ENCODE results near the gene ABCG4. TPM values are rescaled to one million over a fixed set of nuclear protein-coding genes. Genes with fewer than 3 reads are reported as not detected.
"Not testable (repeated sequence)": the region's sequence is repeated elsewhere in the genome, so short reads cannot be mapped to it uniquely, and the experiment has no call there.

Gene ABCG4
- total RNA-seq, 3 donors from 2014 or later: 0.16 TPM; not detected in 2

GRCh38 chr11:119158467-119158866, 9.6 kb downstream of the ABCG4 start:
- H3K27ac ChIP-seq: no peak overlapping the region
- DNase-seq (ENCODE audit: low spot score in 2 of 2): no peak
- TF ChIP-seq, protein P1, sequence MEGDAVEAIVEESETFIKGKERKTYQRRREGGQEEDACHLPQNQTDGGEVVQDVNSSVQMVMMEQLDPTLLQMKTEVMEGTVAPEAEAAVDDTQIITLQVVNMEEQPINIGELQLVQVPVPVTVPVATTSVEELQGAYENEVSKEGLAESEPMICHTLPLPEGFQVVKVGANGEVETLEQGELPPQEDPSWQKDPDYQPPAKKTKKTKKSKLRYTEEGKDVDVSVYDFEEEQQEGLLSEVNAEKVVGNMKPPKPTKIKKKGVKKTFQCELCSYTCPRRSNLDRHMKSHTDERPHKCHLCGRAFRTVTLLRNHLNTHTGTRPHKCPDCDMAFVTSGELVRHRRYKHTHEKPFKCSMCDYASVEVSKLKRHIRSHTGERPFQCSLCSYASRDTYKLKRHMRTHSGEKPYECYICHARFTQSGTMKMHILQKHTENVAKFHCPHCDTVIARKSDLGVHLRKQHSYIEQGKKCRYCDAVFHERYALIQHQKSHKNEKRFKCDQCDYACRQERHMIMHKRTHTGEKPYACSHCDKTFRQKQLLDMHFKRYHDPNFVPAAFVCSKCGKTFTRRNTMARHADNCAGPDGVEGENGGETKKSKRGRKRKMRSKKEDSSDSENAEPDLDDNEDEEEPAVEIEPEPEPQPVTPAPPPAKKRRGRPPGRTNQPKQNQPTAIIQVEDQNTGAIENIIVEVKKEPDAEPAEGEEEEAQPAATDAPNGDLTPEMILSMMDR (IDR thresholded peaks at IDR 0.05): no peak
- TF ChIP-seq POLR2A (IDR thresholded peaks at IDR 0.05): no peak
- TF ChIP-seq POLR2AphosphoS5 (IDR thresholded peaks at IDR 0.05): no peak
- no peaks in the 10 kb centered on the region for H3K4me1 ChIP-seq
- intact Hi-C loops (cut with DNase I; ENCODE audit: low total_unique reads): no loop called here
- H3K4me3 ChIP-seq: no peak overlapping the region
- H3K36me3 ChIP-seq: no peaks in the 10 kb centered on the region
- no peaks in the 10 kb centered on the region for H3K9me3 ChIP-seq
- H3K27me3 ChIP-seq: no peaks in the 10 kb centered on the region

DNA sequence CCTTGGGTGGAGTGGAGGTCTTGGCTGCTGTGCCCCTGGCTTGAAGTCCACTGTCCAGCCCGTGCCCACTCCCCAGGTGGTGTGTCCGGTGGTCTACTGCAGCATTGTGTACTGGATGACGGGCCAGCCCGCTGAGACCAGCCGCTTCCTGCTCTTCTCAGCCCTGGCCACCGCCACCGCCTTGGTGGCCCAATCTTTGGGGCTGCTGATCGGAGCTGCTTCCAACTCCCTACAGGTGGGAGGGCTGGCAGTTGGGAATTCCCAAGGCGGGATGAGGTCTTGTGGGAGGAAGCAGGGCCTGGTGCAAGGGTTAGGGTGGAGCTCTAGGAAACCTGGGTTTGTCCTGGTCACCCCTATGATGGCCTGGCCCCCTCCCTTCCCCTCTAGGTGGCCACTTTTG, 11.3 kb downstream of the ABCG4 start:
- DNase-seq (ENCODE audit: low spot score in 2 of 2): no peak
- no peaks in the 10 kb centered on the region for H3K27me3 ChIP-seq
- no peaks in the 10 kb centered on the region for H3K9me3 ChIP-seq
- H3K4me1 ChIP-seq: no peaks in the 10 kb centered on the region
- intact Hi-C loops (cut with DNase I; ENCODE audit: low total_unique reads): no loop called here
- TF ChIP-seq POLR2A (IDR thresholded peaks at IDR 0.05) (no peak), POLR2AphosphoS5 (IDR thresholded peaks at IDR 0.05) (no peak)
- TF ChIP-seq, protein P1 (IDR thresholded peaks at IDR 0.05): no peak
- no peaks in the 10 kb centered on the region for H3K36me3 ChIP-seq
- H3K4me3 ChIP-seq: no peak overlapping the region
- no peak overlapping the region for H3K27ac ChIP-seq

- H3K4me3 ChIP-seq: no peak overlapping the region
- no peak overlapping the region for H3K27ac ChIP-seq
- TF ChIP-seq POLR2A (IDR thresholded peaks at IDR 0.05) (no peak), POLR2AphosphoS5 (IDR thresholded peaks at IDR 0.05) (no peak)
- TF ChIP-seq, protein P1 (IDR thresholded peaks at IDR 0.05): no peak
- H3K4me1 ChIP-seq: no peaks in the 10 kb centered on the region
- DNase-seq (ENCODE audit: low spot score in 2 of 2): no peak
- intact Hi-C loops (cut with DNase I; ENCODE audit: low total_unique reads): loop anchor here (1.0 kb wide), 1 partner anchor 23 kb away; the partner anchor contains the start of gene NHERF4
- no peaks in the 10 kb centered on the region for H3K9me3 ChIP-seq
- H3K36me3 ChIP-seq: no peaks in the 10 kb centered on the region
- no peaks in the 10 kb centered on the region for H3K27me3 ChIP-seq
Observed at GRCh38 chr11:119161871-119162270, 13.0 kb downstream of the ABCG4 start.

- DNase-seq (ENCODE audit: low spot score in 2 of 2): no peak
- intact Hi-C loops (cut with DNase I; ENCODE audit: low total_unique reads): no loop called here
Observed at GRCh38 chr11:119166368-119167076, 17.7 kb downstream of the ABCG4 start.

GRCh38 chr11:119167077-119167458, 18.2 kb downstream of the ABCG4 start:
- H3K36me3 ChIP-seq; H3K4me3 ChIP-seq; H3K9me3 ChIP-seq; H3K4me1 ChIP-seq; H3K27ac ChIP-seq; H3K27me3 ChIP-seq; intact Hi-C loops (cut with DNase I; ENCODE audit: low total_unique reads); DNase-seq (ENCODE audit: low spot score in 2 of 2): not testable (repeated sequence)

More at GRCh38 chr11:119166368-119167076, 17.7 kb downstream of the ABCG4 start:
- Histone ChIP-seq H3K36me3 (no peaks in the 10 kb centered on the region), H3K4me1 (no peaks in the 10 kb centered on the region), H3K4me3 (no peak overlapping the region), H3K9me3 (no peaks in the 10 kb centered on the region), H3K27ac (no peak overlapping the region), H3K27me3 (no peaks in the 10 kb centered on the region)
- TF ChIP-seq, protein P1 (IDR thresholded peaks at IDR 0.05): no peak
- TF ChIP-seq POLR2AphosphoS5 (IDR thresholded peaks at IDR 0.05): no peak
- TF ChIP-seq POLR2A (IDR thresholded peaks at IDR 0.05): no peak
